ENCODE measurements around the gene DSCAM.
"Not testable (repeated sequence)": the region's sequence is repeated elsewhere in the genome, so short reads cannot be mapped to it uniquely, and the experiment has no call there.

Gene DSCAM

DNA sequence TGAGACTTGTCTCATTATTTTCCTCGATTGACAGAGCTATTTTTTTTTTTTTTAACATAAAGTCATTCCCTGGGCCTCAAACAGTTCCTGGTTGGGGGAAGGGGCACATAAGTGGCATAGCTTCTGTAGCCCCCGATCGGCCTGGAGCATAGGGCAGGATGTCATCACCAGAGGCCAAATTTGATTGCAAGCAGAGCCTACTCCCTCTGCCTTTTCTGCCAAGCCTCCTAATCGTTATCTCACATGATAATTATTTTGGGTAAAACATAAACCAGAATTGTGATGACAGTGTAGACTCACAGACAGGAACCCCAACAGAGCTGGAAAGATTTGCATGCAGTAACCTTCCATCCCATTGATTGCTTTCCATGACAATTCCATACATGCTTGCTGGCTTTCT is 574.9 kb downstream of the DSCAM start:
- no peak for DNase-seq

GRCh38 chr21:40271164-40271563 is 575.8 kb downstream of the DSCAM start:
- DNase-seq: no peak

DNA sequence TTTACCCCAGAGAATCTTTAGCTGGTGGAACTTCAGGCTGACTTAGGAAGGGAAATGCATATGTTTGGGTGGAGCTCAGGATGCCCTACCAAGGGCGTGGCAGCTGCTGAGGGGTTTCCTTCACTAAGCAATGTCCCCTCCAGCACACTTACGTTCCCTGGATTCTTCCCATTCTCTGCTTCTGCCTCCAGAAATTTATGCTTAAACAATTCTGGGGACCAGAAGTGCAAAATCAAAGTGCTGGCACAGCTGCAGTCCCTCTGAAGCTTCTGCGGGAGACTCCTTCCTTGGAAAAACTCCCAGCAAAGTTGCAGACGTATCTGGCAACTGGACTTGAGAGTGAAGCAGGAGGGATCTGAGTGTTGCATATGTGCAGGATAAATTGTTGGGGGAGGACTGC is 576.9 kb downstream of the DSCAM start:
- no peak for DNase-seq

DNA sequence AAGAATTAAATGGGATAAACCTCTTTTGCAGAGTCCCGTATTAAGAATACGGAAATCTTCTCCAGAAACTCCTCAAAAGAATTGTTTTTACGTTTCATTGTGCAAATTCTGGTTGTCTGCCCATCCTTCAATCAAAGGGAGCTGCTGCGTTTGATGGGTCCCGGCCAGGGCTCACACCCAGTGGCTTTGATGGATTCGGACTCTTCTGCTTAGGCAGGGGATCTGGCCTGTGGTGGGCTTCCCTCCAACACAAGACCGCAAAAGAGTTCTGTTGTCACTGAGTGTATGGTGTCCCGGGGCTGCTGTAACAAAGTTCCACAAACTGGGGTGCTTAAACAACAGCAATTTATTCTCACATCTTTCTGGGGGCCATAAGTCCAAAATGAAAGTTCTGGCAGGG is 577.7 kb downstream of the DSCAM start:
- DNase-seq: no peak

DNA sequence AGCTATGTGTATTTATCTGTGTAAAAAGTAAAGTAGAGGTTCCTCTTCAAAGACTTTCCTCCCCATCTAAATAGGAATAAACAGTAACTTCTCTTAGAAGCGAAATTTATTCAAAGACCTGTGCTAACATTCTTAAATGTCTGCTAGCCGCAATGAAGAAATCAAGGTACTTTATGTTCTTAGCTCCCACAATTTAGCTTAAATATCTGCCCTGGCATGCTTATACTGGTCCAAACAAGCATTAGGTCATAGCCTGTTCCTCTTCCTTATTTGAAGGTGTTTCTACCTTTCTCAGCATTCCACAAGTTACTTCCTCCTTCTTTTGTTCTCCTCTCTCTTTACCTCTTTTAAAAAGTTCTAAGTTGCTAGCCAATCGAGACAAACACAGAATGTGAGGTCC is 588.5 kb downstream of the DSCAM start:
- not testable (repeated sequence) for DNase-seq

GRCh38 chr21:40257342-40257741 is 589.6 kb downstream of the DSCAM start:
- no peak for DNase-seq

DNA sequence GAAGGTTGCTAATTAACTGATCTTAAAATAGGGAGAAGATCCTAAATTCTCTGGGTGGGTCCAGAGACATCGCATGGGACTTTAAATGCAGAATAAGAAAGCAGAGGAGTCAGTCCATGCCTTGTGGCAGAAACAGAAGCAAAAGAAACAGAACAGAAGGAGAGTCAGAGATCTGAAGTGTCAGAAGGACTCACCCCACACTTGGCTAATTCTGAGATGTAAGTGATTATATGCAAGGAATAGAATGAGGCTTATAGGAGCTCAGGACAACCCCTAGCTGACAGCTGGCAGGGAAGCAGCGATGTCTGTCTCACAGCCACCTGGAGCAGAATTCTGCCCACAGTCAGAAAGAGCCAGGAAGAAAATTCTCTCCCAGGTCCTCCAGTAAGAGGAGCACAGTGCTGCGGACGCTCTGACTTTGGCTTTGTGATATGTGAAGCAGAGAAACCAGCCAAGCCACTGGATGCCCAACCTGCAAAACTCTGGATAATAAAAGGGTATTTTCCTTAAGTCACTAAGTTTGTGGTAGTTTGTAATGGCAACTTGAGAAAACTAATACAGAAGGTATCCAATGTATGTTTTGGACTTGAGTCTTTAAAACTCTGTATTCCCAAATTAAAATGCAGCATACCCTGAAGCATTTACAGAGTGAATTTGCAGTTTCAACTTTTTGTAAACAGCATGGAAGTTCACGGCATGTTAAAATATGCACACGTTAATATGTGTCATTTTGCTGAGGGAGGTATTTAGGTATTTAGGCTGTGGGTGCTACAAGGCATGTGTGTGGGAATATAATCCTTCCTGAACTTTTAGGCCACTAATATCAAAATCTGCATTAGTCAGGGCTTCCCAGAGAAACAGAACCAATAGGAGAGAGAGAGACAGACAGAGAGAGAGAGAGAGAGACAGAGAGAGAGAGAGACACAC is 591.2 kb downstream of the DSCAM start:
- DNase-seq: no peak

GRCh38 chr21:40254540-40255465 is 592.2 kb downstream of the DSCAM start:
- no peak for DNase-seq

DNA sequence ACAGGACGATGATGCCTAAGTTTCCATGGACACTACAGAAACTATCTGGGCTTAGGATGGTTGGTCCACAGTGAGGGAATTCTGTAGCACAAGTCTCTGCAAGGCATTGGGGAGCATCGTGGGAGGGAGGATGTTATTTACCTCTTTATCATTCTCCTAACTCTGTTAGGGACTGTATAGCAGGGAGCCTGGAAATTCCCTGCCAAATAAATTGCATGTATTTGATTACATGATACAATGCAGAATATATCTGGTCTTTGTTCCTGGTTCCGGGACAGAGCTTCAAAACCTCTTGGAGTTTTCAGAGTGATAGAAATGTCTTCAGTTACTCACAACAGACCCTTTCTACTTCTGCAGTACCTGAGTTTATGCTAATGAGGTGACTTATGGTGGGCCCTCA is 593.8 kb downstream of the DSCAM start:
- no peak for DNase-seq

- no peak for DNase-seq
These were observed 596.3 kb downstream of the DSCAM start for GRCh38 chr21:40250514-40251294.

GRCh38 chr21:40244981-40245380 is 602.0 kb downstream of the DSCAM start:
- DNase-seq: no peak

DNA sequence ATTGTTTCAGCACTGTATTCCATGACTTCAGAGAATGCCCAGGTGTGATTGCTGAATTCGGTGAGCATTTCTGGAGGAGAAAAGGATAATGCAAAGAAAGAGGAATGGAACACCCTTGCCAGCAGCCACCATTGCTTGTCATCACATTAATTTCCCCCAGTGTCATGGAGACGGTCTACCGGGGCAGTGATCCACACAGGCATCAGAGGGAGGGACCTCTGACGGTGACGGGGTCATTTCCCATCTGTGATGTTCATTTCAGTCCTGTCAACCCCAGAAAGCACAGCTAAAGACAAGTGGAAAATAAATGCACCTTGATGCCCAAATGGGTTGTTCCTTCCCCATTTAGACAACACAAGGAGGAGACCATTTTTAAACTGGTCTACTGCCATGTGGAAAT is 603.3 kb downstream of the DSCAM start:
- no peak for DNase-seq

DNA sequence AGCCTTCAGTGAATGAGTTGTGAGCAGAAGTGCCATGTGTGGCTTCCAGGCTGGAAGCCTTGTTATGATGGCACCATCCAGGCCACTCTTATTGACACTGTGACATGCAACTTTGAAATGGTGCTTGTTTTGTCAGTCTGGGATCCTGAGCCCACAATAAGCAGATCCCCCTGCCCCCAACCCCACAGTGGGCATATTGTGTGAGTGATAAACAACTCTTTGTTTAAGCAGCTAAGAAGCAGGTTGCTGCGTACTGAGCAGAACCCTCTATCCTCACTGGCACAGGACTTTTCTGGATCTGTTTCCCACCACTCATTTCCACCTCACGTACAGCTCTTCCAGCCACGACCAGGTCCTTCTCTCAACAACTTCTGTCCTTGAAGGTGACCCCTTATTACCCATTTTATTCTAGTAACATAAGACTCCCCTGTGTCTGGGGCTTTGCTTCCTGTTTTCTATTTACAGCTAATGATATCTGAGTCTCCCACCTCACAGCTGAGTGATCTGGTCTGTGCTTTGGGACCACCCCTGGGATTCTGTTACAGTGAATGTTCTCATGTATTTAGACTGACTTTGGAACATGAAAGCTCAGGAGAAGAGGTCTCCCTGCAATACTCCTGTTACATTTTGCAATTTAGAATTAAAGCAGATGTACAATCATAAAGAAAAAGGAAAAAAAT is 604.2 kb downstream of the DSCAM start:
- no peak for DNase-seq

- DNase-seq: no peak
These were observed 611.4 kb downstream of the DSCAM start for GRCh38 chr21:40235528-40235927.

- DNase-seq: no peak
These were observed 615.0 kb downstream of the DSCAM start for GRCh38 chr21:40231979-40232378.

DNA sequence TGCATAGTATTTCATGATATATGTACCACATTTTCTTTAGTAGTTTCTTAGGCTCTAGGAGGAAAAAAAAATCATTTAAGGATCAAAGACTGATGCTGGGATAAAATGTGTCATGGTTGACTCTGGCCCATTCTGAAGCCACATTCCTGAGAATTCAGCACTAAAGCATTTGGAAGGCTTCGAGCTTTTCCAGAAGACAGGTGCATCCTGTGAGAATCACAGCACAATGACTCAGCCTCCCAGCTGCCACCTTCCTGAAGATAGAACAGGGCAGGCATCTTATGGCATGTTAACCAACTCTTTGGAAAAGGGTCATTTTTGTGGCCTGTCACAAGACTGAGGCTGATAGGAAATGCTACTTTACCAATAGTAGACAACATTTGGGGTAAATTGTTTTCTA is 619.9 kb downstream of the DSCAM start:
- DNase-seq: no peak

DNA sequence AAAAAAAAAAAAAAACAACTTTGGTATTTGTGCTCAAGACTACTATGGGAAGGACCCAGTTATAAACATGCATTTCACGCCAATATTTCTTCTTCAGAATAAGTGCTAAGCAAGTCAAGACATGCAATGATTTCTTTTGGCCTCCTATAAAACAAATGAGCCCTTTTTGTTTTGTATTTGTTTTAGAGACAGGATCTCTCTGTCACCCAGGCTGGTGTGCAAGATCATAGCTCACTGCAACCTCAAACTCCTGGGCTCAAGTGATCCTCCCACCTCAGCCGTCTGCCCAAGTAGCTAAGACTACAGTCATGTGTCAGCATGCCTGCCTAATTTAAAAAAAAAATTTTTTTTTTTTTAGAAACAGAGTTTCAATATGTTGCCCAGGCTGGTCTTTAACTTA is 631.0 kb downstream of the DSCAM start:
- DNase-seq: no peak

GRCh38 chr21:40210251-40210650 is 636.7 kb downstream of the DSCAM start:
- no peak for DNase-seq

DNA sequence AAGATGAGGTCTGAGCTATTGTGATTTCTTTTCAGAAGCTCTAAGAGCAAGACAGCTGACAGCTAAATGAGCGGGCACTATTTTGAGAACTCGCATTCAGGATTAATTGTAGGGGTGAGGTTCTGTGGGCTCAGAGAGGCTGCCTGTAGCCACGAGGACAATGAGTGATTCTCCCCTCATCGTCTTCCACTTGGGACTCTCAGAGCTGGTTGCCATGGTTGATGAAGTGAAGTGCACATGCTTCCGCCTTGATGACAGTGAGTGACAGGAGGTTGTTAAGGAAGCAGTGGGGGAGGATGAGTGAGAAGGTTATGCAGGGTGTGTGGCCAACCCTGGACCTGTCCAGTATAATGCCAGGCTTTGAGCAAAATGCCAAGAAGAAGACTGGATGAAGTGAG is 638.0 kb downstream of the DSCAM start:
- DNase-seq: no peak

GRCh38 chr21:40208206-40208947 is 638.6 kb downstream of the DSCAM start:
- DNase-seq: no peak

GRCh38 chr21:40200946-40201345 is 646.0 kb downstream of the DSCAM start:
- DNase-seq: no peak

DNA sequence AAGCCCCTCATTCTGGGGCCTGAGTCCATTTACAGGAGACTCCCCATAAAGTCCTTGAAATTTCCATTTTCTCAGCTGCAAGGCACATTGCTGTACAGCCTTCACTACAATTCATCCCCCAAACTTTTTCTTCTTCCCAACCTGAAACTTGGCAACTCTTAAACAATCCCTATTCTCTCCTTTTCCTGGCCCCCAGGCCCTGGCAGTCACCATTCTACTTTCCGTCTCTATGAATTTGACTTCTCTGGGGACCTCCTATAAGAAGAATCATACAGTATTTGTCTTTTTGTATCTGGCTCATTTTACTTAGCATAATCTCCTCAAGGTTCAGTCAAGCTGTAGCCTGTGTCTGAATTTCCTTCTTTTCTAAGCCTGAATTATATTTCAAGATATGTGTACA is 646.8 kb downstream of the DSCAM start:
- no peak for DNase-seq
